Activated CD8-positive, alpha-beta T cell treated with anti-CD3 and anti-CD28 coated beads for 36 hours (primary cell): ENCODE results near the gene ST14. TPM values are rescaled to one million over a fixed set of nuclear protein-coding genes. Genes with fewer than 3 reads are reported as not detected.

Experiments used
- ATAC-seq: fragments of 200-7000 bp; cut with Tn5 transposase; one replicate; pipeline ENCODE4 v1.10.0; 2021; ENCODE audit warnings: mild to moderate bottlenecking, moderate library complexity
- CTCF ChIA-PET: fragments of 350-600 bp; sonication (Branson Sonifier 250); formaldehyde crosslinking; loops from one replicate; lab custom pipeline; 2021; ENCODE audit warnings: antibody characterized with exemption; lab: Charles Lee
- POLR2A ChIA-PET: fragments of 350-600 bp; sonication (Branson Sonifier 250); formaldehyde crosslinking; loops from one replicate; lab custom pipeline; 2021; ENCODE audit warnings: antibody characterized with exemption; lab: Charles Lee
- DNase-seq: peaks from one replicate; pipeline ENCODE4 v3.0.0-alpha.2; 2020
- H3K27ac Mint-ChIP-seq: one replicate; pipeline ENCODE4 v1.8.0; 2021; ENCODE audit warnings: mild to moderate bottlenecking, mixed read lengths
- H3K27me3 Mint-ChIP-seq: one replicate; pipeline ENCODE4 v1.8.0; 2021; ENCODE audit warnings: mixed read lengths
- H3K36me3 Mint-ChIP-seq: one replicate; pipeline ENCODE4 v1.8.0; 2021; ENCODE audit warnings: low read depth, mixed read lengths
- H3K4me1 Mint-ChIP-seq: one replicate; pipeline ENCODE4 v1.8.0; 2021; ENCODE audit warnings: low read depth, mixed read lengths
- H3K4me3 Mint-ChIP-seq: one replicate; pipeline ENCODE4 v1.8.0; 2021; ENCODE audit warnings: mild to moderate bottlenecking, moderate library complexity, mixed read lengths
- H3K9me3 Mint-ChIP-seq: one replicate; pipeline ENCODE4 v1.8.0; 2021; ENCODE audit warnings: mixed read lengths
- CTCF ChIP-seq: fragments of 200-600 bp; IDR thresholded peaks from one replicate; pipeline ENCODE4 v1.8.0; 2022; ENCODE audit warnings: antibody characterized with exemption, mild to moderate bottlenecking
- intact Hi-C: fragments of 100-400 bp; cut with micrococcal nuclease; formaldehyde crosslinking; loops from one replicate; pipeline ENCODE4 v1.10.0; 2022
- total RNA-seq, 2 experiments: library from RNA; stranded (reverse); gene quantifications; one replicate each; pipeline ENCODE4 v1.2.3, GENCODE V29; 2021

The ST14 gene
- total RNA-seq, result not detected

DNA sequence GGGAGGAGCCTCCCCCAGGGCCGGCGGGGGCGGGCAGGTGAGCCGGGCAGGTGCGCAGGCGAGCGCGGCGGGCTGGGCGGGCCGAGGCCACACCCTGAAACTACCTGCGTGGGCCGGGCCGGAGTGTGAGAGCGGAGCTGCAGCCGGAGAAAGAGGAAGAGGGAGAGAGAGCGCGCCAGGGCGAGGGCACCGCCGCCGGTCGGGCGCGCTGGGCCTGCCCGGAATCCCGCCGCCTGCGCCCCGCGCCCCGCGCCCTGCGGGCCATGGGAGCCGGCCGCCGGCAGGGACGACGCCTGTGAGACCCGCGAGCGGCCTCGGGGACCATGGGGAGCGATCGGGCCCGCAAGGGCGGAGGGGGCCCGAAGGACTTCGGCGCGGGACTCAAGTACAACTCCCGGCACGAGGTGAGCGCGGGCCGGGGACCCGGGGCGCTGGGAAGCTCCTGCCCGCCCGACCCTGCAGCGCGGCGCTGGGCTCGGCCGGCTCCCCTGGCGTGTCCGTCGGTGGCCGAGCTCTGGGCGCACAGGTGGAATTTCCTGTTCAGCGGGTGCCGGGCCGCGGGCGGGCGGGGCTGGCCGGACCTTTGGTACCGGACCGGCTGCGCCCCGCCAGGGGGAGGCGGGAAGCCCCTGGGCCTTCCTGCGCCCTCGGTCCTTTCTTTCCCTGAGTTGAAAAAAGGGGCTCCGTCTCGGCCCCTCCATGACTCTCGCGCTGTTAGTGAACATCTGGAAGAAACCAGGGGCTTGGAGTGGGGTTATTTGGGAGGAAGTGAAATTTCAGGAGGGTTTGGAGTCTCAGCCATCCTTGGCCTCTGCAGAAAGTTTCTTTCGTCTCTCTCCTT lies at the start of gene ST14:
ST14 (plus strand) TSS at position 126 of the 841 bp plus-strand sequence; CDS start at position 324, 198 bp downstream.
- peaks cover 40% of the 10 kb centered on the region for H3K27me3 Mint-ChIP-seq
- DNase-seq (no peak), ATAC-seq (peak; percentile 40)
- peak within 1 kb of the TSS; percentile 7 for H3K4me3 Mint-ChIP-seq
- intact Hi-C loops, result no loop called here
- H3K36me3 Mint-ChIP-seq, result no peaks in the 10 kb centered on the region
- CTCF ChIA-PET, result no interaction called here
- no peaks in the 10 kb centered on the region for H3K9me3 Mint-ChIP-seq
- TF ChIP-seq CTCF, result no peak
- peaks cover 2% of the 10 kb centered on the region for H3K4me1 Mint-ChIP-seq
- POLR2A ChIA-PET, result no interaction called here
- H3K27ac Mint-ChIP-seq, result no peak within 1 kb of the TSS

- POLR2A ChIA-PET, result interaction anchor here (1.3 kb wide), 1 partner anchor 22 kb away, joined by 4 read pairs; no protein-coding TSS in a partner anchor
- no peak for TF ChIP-seq CTCF
- ATAC-seq (no peak), DNase-seq (no peak)
- intact Hi-C loops, result no loop called here
- no peaks in the 10 kb centered on the region for H3K4me1 Mint-ChIP-seq
- CTCF ChIA-PET, result interaction anchor here (1.6 kb wide), 1 partner anchor 9 kb away, joined by 4 read pairs; no protein-coding TSS in a partner anchor
- no peaks in the 10 kb centered on the region for H3K27me3 Mint-ChIP-seq
- H3K27ac Mint-ChIP-seq, result no peak overlapping the region
- peaks cover 28% of the 10 kb centered on the region for H3K36me3 Mint-ChIP-seq
- H3K4me3 Mint-ChIP-seq, result no peak overlapping the region
- H3K9me3 Mint-ChIP-seq, result no peaks in the 10 kb centered on the region
Observed at GRCh38 chr11:130110339-130111108, 49.1 kb upstream of the ST14 start.

DNA sequence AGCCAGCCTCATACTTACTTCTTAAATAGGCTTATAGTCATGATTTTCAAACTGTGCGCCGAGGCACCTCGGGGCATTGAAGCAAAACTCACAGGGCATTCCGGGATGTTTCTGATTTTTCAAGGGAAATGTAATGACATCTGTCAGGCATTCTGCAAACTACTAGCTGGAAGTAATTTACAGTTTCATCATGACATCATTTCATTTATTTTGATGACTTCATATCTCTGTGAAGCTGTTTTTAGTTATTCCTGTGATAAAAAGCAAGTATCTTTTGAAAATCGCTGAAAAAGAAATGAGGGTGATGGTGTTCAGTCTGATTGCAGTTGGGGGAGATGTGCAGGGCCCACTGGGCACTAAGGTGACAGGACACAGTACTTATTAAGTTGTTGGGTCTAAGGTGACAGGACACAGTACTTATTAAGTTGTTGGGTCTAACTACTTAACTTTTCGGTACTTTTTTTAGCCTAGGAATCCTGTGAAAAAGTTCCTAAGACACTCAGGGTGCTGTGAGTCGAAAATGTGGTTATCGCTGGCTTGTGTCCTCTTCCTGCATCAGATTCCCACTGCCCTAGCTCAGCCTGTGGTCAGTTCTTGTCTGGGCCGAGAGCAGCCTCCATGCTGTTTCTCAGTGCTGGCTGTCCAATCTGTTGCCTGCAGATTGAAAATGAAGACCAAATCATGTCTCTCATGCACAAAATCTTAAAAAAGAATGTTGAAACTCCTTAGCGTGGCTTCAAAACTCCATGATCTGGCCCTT lies 47.3 kb upstream of the ST14 start:
- ChIA-PET CTCF (no interaction called here), POLR2A (interaction anchor here (0.6 to 1.1 kb wide), 2 partner anchors 109 to 481 kb away, joined by 3 read pairs; no protein-coding TSS in a partner anchor)
- no peak for TF ChIP-seq CTCF
- no peaks in the 10 kb centered on the region for H3K9me3 Mint-ChIP-seq
- H3K4me3 Mint-ChIP-seq, result no peak overlapping the region
- DNase-seq (no peak), ATAC-seq (no peak)
- H3K36me3 Mint-ChIP-seq, result peaks cover 26% of the 10 kb centered on the region
- peaks cover 1% of the 10 kb centered on the region for H3K27me3 Mint-ChIP-seq
- intact Hi-C loops, result no loop called here
- no peak overlapping the region for H3K27ac Mint-ChIP-seq
- no peaks in the 10 kb centered on the region for H3K4me1 Mint-ChIP-seq

DNA sequence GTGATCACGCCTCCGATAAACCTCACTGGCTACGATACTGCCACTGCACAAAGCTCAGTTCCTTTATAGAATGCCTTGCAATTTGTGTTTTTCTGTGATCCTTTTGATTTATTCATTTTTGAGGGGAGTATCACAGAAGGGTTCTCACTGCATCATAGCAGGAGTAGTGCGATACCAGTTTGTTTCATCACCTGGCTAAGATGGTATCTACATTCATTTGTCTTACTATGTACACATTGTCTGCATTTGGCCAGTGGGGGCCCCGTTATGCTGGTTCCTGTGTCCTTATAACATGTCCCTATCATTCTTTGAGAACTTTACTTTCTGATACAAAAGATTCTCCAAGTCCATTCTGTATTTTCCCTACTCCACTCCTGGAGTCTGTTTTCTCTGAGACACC lies 45.3 kb upstream of the ST14 start:
- Mint-ChIP-seq H3K9me3 (no peaks in the 10 kb centered on the region), H3K4me3 (no peak overlapping the region), H3K36me3 (peaks cover 22% of the 10 kb centered on the region), H3K27me3 (peaks cover 1% of the 10 kb centered on the region), H3K4me1 (peaks cover 13% of the 10 kb centered on the region), H3K27ac (no peak overlapping the region)
- ATAC-seq (no peak), DNase-seq (no peak)
- CTCF ChIA-PET, result interaction anchor here (1.5 kb wide), 1 partner anchor 15 kb away, joined by 3 read pairs; no protein-coding TSS in a partner anchor
- intact Hi-C loops, result no loop called here
- no peak for TF ChIP-seq CTCF
- POLR2A ChIA-PET, result interaction anchor here (0.6 to 1.1 kb wide), 2 partner anchors 32 to 113 kb away, joined by 3 read pairs; no protein-coding TSS in a partner anchor
